Measurements from ENCODE around the gene LRRC43.

The LRRC43 gene

GRCh38 chr12:122182887-122183587, at the start of gene LRRC43:
TSS of gene LRRC43 (plus strand) at chr12:122183123. CDS start at chr12:122183145, 22 bp downstream.
- DNase-seq = no peak

- no peak for DNase-seq
Observed at GRCh38 chr12:122133192-122133950, 49.6 kb upstream of the LRRC43 start.

GRCh38 chr12:122135437-122136031, 47.4 kb upstream of the LRRC43 start:
- no peak for DNase-seq

- no peak for DNase-seq
Observed at GRCh38 chr12:122137229-122137628, 45.7 kb upstream of the LRRC43 start.

- no peak for DNase-seq
Observed at GRCh38 chr12:122137681-122138080, 45.2 kb upstream of the LRRC43 start.

- DNase-seq = no peak
Observed at GRCh38 chr12:122138181-122138580, 44.7 kb upstream of the LRRC43 start.

GRCh38 chr12:122138616-122139015, 44.3 kb upstream of the LRRC43 start:
- DNase-seq = no peak

GRCh38 chr12:122139266-122139665, 43.7 kb upstream of the LRRC43 start:
- DNase-seq = no peak

GRCh38 chr12:122139941-122140340, 43.0 kb upstream of the LRRC43 start:
- no peak for DNase-seq

GRCh38 chr12:122140467-122141257, 42.3 kb upstream of the LRRC43 start:
- no peak for DNase-seq

- DNase-seq = no peak
Observed at GRCh38 chr12:122141911-122142725, 40.8 kb upstream of the LRRC43 start.

GRCh38 chr12:122142857-122143256, 40.1 kb upstream of the LRRC43 start:
- DNase-seq = no peak

- no peak for DNase-seq
Observed at GRCh38 chr12:122144885-122145284, 38.0 kb upstream of the LRRC43 start.

- DNase-seq = no peak
Observed at GRCh38 chr12:122145505-122146330, 37.2 kb upstream of the LRRC43 start.

- no peak for DNase-seq
Observed at GRCh38 chr12:122147514-122148290, 35.2 kb upstream of the LRRC43 start.

- no peak for DNase-seq
Observed at GRCh38 chr12:122148657-122149056, 34.3 kb upstream of the LRRC43 start.

- no peak for DNase-seq
Observed at GRCh38 chr12:122150127-122150681, 32.7 kb upstream of the LRRC43 start.

GRCh38 chr12:122152754-122153153, 30.2 kb upstream of the LRRC43 start:
- DNase-seq = no peak

- no peak for DNase-seq
Observed at GRCh38 chr12:122155705-122156104, 27.2 kb upstream of the LRRC43 start.

- no peak for DNase-seq
Observed at GRCh38 chr12:122158700-122159285, 24.1 kb upstream of the LRRC43 start.

Data from NCI-H1417 treated with DMSO at 0.1 percent for 48 hours (cell line).